ENCODE measurements around the gene GAPVD1. TPM values are rescaled to one million over a fixed set of nuclear protein-coding genes. Genes with fewer than 3 reads are reported as not detected.
"Not testable (repeated sequence)": the region's sequence is repeated elsewhere in the genome, so short reads cannot be mapped to it uniquely, and the experiment has no call there.

The GAPVD1 gene
- total RNA-seq, 8 experiments from 2014 or later = 29.9 to 69.7 (median 41.2) TPM

- WGBS, 10 experiments = 80 to 100% (median 94%) methylated on average over 1 to 6 of the region's 6 CpGs; no CpG with 5 or more reads in 3 of the 10 experiments
- in situ Hi-C loops (cut with MboI; ENCODE audit: low pct_unique_long_range_greater_than_20kb in 2 of 9, low sequenced_read_pairs in 9 of 9, unreplicated experiment in 9 of 9) = no loop called here
- Histone ChIP-seq H3K27ac (no peak overlapping the region), H3K4me3 (no peak overlapping the region), H3K4me1 (replicated peaks in 1 of 2) (no peaks in the 10 kb centered on the region)
- no peak for ATAC-seq (replicated peaks in 6 of 8)
Observed at GRCh38 chr9:125396799-125397198, 135.2 kb downstream of the GAPVD1 start.

GRCh38 chr9:125397736-125398135 lies 136.1 kb downstream of the GAPVD1 start:
- no peak overlapping the region for H3K4me3 ChIP-seq
- ATAC-seq (replicated peaks in 6 of 8) = peak in 1 of 8 experiments; percentile 20
- H3K27ac ChIP-seq = no peak overlapping the region
- 13 to 100% (median 88%) methylated on average over 1 to 11 of the region's 11 CpGs; no CpG with 5 or more reads in 3 of the 10 experiments for WGBS, 10 experiments
- H3K4me1 ChIP-seq (replicated peaks in 1 of 2) = no peaks in the 10 kb centered on the region
- in situ Hi-C loops (cut with MboI; ENCODE audit: low pct_unique_long_range_greater_than_20kb in 2 of 9, low sequenced_read_pairs in 9 of 9, unreplicated experiment in 9 of 9) = no loop called here

- in situ Hi-C loops (cut with MboI; ENCODE audit: low pct_unique_long_range_greater_than_20kb in 2 of 9, low sequenced_read_pairs in 9 of 9, unreplicated experiment in 9 of 9) = no loop called here
- ATAC-seq (replicated peaks in 6 of 8) = no peak
- 44 to 100% (median 92%) methylated on average over 1 of the region's 1 CpG; no CpG with 5 or more reads in 1 of the 10 experiments for WGBS, 10 experiments
Observed at GRCh38 chr9:125398243-125398642, 136.6 kb downstream of the GAPVD1 start.

GRCh38 chr9:125399165-125399564 lies 137.5 kb downstream of the GAPVD1 start:
- 67 to 100% (median 88%) methylated on average over 1 to 4 of the region's 12 CpGs; no CpG with 5 or more reads in 1 of the 10 experiments for WGBS, 10 experiments
- no peak for ATAC-seq (replicated peaks in 6 of 8)
- in situ Hi-C loops (cut with MboI; ENCODE audit: low pct_unique_long_range_greater_than_20kb in 2 of 9, low sequenced_read_pairs in 9 of 9, unreplicated experiment in 9 of 9) = no loop called here
- H3K4me3 ChIP-seq = no peak overlapping the region
- H3K27ac ChIP-seq = no peak overlapping the region
- no peaks in the 10 kb centered on the region for H3K4me1 ChIP-seq (replicated peaks in 1 of 2)

More at GRCh38 chr9:125398243-125398642, 136.6 kb downstream of the GAPVD1 start:
- Histone ChIP-seq H3K4me3 (no peak overlapping the region), H3K27ac (no peak overlapping the region), H3K4me1 (replicated peaks in 1 of 2) (no peaks in the 10 kb centered on the region)

- Histone ChIP-seq H3K4me1 (replicated peaks in 1 of 2) (no peaks in the 10 kb centered on the region), H3K4me3 (no peak overlapping the region), H3K27ac (no peak overlapping the region)
- no peak for ATAC-seq (replicated peaks in 6 of 8)
- 40 to 97% methylated on average over 4 to 17 of the region's 20 CpGs; no CpG with 5 or more reads in 8 of the 10 experiments for WGBS, 10 experiments
- in situ Hi-C loops (cut with MboI; ENCODE audit: low pct_unique_long_range_greater_than_20kb in 2 of 9, low sequenced_read_pairs in 9 of 9, unreplicated experiment in 9 of 9) = loop anchor here in 7 of 9 experiments (25.0 kb wide), 5 partner anchors 338 to 1088 kb away; partner anchors contain the start of gene PBX3 (in 2 of the 7)
Observed at GRCh38 chr9:125399666-125400065, 138.0 kb downstream of the GAPVD1 start.

- not testable (repeated sequence) for H3K4me1 ChIP-seq (replicated peaks in 1 of 2); ATAC-seq (replicated peaks in 6 of 8); H3K4me3 ChIP-seq; H3K27ac ChIP-seq
- WGBS, 10 experiments = 80 to 100% (median 100%) methylated on average over 1 to 5 of the region's 8 CpGs; no CpG with 5 or more reads in 1 of the 10 experiments
- in situ Hi-C loops (cut with MboI; ENCODE audit: low pct_unique_long_range_greater_than_20kb in 2 of 9, low sequenced_read_pairs in 9 of 9, unreplicated experiment in 9 of 9) = loop anchor here in 7 of 9 experiments (25.0 kb wide), 5 partner anchors 337 to 1087 kb away; partner anchors contain the start of gene PBX3 (in 2 of the 7)
Observed at GRCh38 chr9:125400232-125400631, 138.6 kb downstream of the GAPVD1 start.

GRCh38 chr9:125400725-125401716 lies 139.4 kb downstream of the GAPVD1 start:
- no peak overlapping the region for H3K27ac ChIP-seq
- no peaks in the 10 kb centered on the region for H3K4me1 ChIP-seq (replicated peaks in 1 of 2)
- in situ Hi-C loops (cut with MboI; ENCODE audit: low pct_unique_long_range_greater_than_20kb in 2 of 9, low sequenced_read_pairs in 9 of 9, unreplicated experiment in 9 of 9) = loop anchor here in 7 of 9 experiments (25.0 kb wide), 5 partner anchors 336 to 1086 kb away; partner anchors contain the start of gene PBX3 (in 2 of the 7)
- 33 to 100% (median 82%) methylated on average over 2 to 7 of the region's 12 CpGs; no CpG with 5 or more reads in 2 of the 10 experiments for WGBS, 10 experiments
- H3K4me3 ChIP-seq = no peak overlapping the region
- peak in 6 of 8 experiments; percentile 21 to 86 (median 54) for ATAC-seq (replicated peaks in 6 of 8)

GRCh38 chr9:125404733-125405132 lies 143.1 kb downstream of the GAPVD1 start:
- Histone ChIP-seq H3K4me3 (no peak overlapping the region), H3K4me1 (replicated peaks in 1 of 2) (peaks cover 0 to 7% of the 10 kb centered on the region in 2 donors), H3K27ac (no peak overlapping the region)
- ATAC-seq (replicated peaks in 6 of 8) = no peak
- in situ Hi-C loops (cut with MboI; ENCODE audit: low pct_unique_long_range_greater_than_20kb in 2 of 9, low sequenced_read_pairs in 9 of 9, unreplicated experiment in 9 of 9) = loop anchor here in 7 of 9 experiments (25.0 kb wide), 5 partner anchors 333 to 1083 kb away; partner anchors contain the start of gene PBX3 (in 2 of the 7)
- 60 to 84% (median 80%) methylated on average over 1 to 4 of the region's 7 CpGs; no CpG with 5 or more reads in 6 of the 10 experiments for WGBS, 10 experiments

- in situ Hi-C loops (cut with MboI; ENCODE audit: low pct_unique_long_range_greater_than_20kb in 2 of 9, low sequenced_read_pairs in 9 of 9, unreplicated experiment in 9 of 9) = loop anchor here in 7 of 9 experiments (25.0 kb wide), 5 partner anchors 331 to 1081 kb away; partner anchors contain the start of gene PBX3 (in 2 of the 7)
Observed at GRCh38 chr9:125405938-125406809, 144.5 kb downstream of the GAPVD1 start.

GRCh38 chr9:125406810-125407087 lies 145.1 kb downstream of the GAPVD1 start:
- Histone ChIP-seq H3K4me3 (no peak overlapping the region), H3K4me1 (replicated peaks in 1 of 2) (peaks cover 0 to 7% of the 10 kb centered on the region in 2 donors), H3K27ac (no peak overlapping the region)
- in situ Hi-C loops (cut with MboI; ENCODE audit: low pct_unique_long_range_greater_than_20kb in 2 of 9, low sequenced_read_pairs in 9 of 9, unreplicated experiment in 9 of 9) = loop anchor here in 7 of 9 experiments (25.0 kb wide), 5 partner anchors 331 to 1081 kb away; partner anchors contain the start of gene PBX3 (in 2 of the 7)
- no peak for ATAC-seq (replicated peaks in 6 of 8)
- WGBS, 10 experiments = 80 to 100% (median 91%) methylated on average over 3 to 11 of the region's 13 CpGs; no CpG with 5 or more reads in 4 of the 10 experiments

More at GRCh38 chr9:125405938-125406809, 144.5 kb downstream of the GAPVD1 start:
- no peak overlapping the region for H3K4me3 ChIP-seq
- H3K4me1 ChIP-seq (replicated peaks in 1 of 2) = peaks cover 0 to 7% of the 10 kb centered on the region in 2 donors
- ATAC-seq (replicated peaks in 6 of 8) = peak in 5 of 8 experiments; percentile 4 to 71 (median 5)
- H3K27ac ChIP-seq = no peak overlapping the region
- 20 to 100% (median 83%) methylated on average over 1 to 7 of the region's 15 CpGs; no CpG with 5 or more reads in 2 of the 10 experiments for WGBS, 10 experiments

GRCh38 chr9:125407432-125407973 lies 145.9 kb downstream of the GAPVD1 start:
- peak in 6 of 8 experiments; percentile 1 to 10 (median 2) for ATAC-seq (replicated peaks in 6 of 8)
- WGBS, 10 experiments = 50 to 100% (median 65%) methylated on average over 1 to 2 of the region's 17 CpGs; no CpG with 5 or more reads in 6 of the 10 experiments
- in situ Hi-C loops (cut with MboI; ENCODE audit: low pct_unique_long_range_greater_than_20kb in 2 of 9, low sequenced_read_pairs in 9 of 9, unreplicated experiment in 9 of 9) = loop anchor here in 7 of 9 experiments (25.0 kb wide), 5 partner anchors 330 to 1080 kb away; partner anchors contain the start of gene PBX3 (in 2 of the 7)

More at GRCh38 chr9:125407432-125407973, 145.9 kb downstream of the GAPVD1 start:
- Histone ChIP-seq H3K27ac (no peak overlapping the region), H3K4me3 (peak overlapping the region; percentile 27 to 48 (median 31)), H3K4me1 (replicated peaks in 1 of 2) (peaks cover 0 to 9% of the 10 kb centered on the region in 2 donors)
